GM21423 (cell line): ENCODE results near the gene LRRFIP1.
A peak's percentile ranks its signal among the peaks of the same experiment; 100 is the strongest.
"Not testable (repeated sequence)": the region's sequence is repeated elsewhere in the genome, so short reads cannot be mapped to it uniquely, and the experiment has no call there.

Experiments used
- ATAC-seq: cut with Tn5 transposase; IDR thresholded peaks from one replicate; pipeline ENCODE4 v1.9.1; 2021; ENCODE audit warnings: mild to moderate bottlenecking, moderate library complexity; ENCODE audit not compliant: unreplicated experiment

The LRRFIP1 gene

DNA sequence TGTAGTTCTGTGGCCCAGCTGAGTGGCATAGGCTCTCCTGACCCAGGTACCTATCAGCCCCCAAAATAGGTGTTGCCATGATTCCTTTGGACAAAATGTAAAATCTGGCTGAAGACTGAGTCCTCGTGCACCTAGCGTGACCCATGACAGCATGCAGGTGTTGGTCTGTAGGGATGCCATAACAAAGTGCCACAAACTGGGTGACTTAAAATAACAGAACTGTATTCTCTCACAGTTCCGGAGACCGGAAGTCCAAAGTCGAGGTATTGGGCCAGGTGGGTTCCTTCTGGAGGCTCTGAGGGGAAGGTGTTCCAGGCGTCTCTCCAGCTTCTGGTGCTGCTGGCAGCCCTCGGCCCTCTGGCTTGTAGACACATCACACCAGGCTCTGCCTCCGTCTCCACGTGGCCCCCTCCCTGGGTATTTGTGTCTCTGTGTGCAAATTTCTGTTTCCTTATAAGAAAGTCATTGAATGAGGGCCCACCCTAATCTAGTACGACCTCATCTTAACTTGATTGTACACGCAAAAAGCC lies 34.5 kb downstream of the LRRFIP1 start:
- ATAC-seq, result no peak

GRCh38 chr2:237662671-237663093 lies 35.3 kb downstream of the LRRFIP1 start:
- ATAC-seq, result no peak

GRCh38 chr2:237663517-237664110 lies 36.2 kb downstream of the LRRFIP1 start:
- no peak for ATAC-seq

DNA sequence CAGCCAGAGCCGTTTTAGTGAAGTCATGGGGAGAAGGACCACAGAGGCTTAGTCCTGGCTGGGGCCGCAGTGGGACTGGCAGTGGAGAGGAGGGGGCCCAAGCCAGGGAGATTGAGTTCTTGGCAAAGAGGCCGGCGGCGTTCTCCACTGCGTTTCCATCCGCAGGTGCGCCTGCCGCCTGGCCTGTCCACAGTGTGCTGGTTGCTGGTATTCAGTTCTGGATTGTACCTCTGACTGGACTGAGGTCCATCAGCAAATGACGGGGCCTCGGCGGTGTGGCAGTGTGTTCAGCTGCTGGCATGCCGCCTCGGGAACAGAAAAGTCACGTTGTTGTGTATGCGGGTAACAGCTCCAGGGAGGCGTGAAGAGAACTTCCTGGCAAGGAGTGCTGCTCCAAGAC lies 36.8 kb downstream of the LRRFIP1 start:
- no peak for ATAC-seq

DNA sequence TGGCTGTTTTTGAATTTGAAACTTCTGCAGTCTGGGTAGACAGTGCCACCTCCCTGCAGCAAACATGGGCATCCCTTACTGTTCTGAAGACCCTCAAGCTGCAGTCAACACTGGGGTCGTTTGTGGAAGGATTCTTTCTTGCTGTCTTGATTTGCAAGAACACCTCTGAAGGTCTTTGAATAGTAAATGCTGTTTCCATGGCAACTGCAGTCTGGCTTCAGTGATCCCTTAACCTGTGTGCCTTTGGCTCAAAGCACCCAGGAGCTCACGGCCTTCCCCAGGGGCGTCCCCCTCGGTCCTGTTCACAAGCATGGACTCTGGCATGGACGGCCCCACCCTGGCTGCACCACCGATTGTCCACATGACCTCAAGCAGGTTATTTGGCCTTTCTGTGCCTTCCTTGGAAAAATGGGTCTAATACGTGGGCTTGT lies 38.3 kb downstream of the LRRFIP1 start:
- ATAC-seq, result no peak

- no peak for ATAC-seq
These were observed 39.2 kb downstream of the LRRFIP1 start for GRCh38 chr2:237666606-237667005.

- not testable (repeated sequence) for ATAC-seq
These were observed 39.7 kb downstream of the LRRFIP1 start for GRCh38 chr2:237667050-237667576.

GRCh38 chr2:237667893-237668292 lies 40.5 kb downstream of the LRRFIP1 start:
- no peak for ATAC-seq

DNA sequence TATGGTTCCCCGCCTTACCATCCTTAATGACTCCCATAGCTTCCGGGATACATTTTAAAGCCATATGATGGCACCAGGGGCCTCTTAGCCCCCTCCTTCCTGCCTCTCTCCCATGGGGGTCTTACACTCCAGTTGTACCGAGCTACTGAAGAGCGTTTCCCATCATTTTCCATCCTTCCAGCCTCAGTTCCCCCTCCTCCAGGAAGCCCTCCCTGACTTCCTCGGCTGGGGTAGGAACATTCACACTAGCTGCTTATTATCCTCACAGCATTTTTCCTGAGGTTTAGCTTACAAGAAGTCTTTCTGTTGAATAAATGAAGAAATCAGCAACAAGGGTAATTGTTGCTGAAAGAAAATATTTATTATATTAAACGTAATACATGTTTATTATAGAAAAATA lies 41.1 kb downstream of the LRRFIP1 start:
- ATAC-seq, result no peak

DNA sequence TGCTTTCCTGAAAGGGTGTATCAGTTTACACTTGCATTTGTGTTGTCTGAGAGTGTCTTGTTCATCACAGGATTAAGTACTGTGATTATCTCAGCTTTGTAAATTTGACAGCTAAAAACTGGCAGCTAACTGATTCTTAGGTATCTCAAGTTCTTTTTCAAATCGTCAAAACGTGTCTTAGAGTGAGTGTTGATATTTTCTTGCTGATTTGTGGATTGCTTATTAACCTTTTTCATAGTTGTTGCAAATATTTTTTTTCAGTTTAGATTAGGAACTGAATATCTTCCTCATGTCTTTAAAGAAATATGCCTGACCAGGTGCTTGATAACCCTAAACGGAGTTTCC lies 41.9 kb downstream of the LRRFIP1 start:
- no peak for ATAC-seq

- peak; percentile 55 for ATAC-seq
These were observed 42.4 kb downstream of the LRRFIP1 start for GRCh38 chr2:237669628-237670392.

DNA sequence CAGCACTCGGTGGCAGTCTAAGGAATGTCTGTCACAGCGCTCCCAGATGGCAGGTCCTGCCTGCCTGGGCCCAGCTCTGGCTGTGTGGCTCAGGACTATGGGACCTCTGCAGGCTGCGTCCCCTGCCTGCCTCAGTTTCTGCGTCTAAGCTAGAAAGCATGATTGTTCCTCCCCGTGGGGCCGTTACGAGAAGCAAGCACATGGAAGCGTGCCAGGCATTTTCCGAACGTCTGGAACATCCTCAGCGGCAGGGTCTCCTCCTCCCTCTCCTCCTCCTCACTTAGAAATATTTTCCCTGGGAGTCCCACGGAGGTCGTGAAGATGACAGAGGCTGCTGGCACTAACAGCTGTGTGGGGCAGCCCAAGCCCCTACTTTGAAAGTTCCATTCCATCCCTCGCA lies 43.3 kb downstream of the LRRFIP1 start:
- ATAC-seq, result no peak

- no peak for ATAC-seq
These were observed 44.2 kb downstream of the LRRFIP1 start for GRCh38 chr2:237671466-237672138.

- ATAC-seq, result no peak
These were observed 45.3 kb downstream of the LRRFIP1 start for GRCh38 chr2:237672731-237673129.

GRCh38 chr2:237673130-237674001 lies 46.0 kb downstream of the LRRFIP1 start:
- peak; percentile 28 for ATAC-seq

DNA sequence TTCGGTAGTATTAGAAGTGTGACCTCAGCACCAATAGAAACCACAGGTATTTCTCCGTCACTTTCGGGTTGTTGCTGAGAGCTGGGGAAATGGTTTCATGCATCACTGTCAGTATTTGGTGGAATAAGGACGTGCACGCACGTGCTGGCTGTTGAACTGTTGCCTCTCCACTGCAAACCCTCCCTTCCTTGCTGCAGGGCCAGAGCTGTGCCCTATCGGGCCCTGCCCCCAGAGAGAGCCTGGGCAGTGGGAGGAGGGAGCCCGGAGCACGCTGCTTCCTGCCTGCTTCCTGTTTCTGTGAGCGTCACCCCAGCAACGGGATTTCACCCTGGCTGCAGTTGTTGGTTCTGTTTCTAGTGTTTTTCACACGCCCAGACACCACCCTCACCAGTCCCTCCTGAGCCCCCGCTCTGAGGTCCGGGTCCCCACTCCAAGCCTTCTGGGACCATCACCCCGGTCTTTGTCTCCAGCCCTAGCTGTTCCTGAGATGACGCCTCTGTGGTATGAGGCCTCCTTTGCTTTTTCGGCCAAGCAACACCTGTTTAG lies 47.4 kb downstream of the LRRFIP1 start:
- ATAC-seq, result peak; percentile 84

GRCh38 chr2:237675316-237675715 lies 47.9 kb downstream of the LRRFIP1 start:
- ATAC-seq, result no peak

DNA sequence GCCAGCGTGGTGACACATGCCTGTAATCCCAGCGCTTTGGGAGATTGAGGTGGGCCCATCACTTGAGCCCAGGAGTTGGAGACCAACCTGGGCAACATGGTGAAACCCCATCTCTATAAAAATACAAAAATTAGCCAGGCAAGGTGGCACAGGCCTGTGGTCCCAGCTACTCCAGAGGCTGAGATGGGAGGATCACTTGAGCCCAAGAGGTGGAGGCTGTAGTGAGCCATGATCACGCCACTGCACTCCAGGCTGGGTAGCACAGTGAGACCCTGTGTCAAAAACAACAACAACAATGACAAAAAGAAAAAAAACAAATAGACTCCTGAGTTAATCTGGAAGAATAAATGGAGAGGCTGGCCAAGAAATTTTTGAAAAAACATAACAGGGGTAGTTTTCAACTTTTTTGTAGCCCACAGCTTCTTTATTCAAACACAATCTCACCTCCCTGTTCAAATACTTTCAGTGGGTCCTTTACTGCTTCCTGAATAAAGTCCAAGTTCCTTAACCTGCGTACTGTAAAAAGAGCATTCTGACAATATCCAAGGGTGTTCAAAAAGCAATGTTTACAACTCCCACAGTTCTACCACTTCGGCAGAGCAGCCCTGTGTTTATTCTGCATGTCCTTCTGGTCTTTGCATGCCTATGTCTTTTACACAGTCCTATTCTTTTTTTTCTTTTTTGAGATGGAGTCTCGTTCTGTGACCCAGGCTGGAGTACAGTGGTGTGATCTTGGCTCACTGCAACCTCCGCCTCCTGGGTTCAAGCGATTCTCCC lies 53.5 kb downstream of the LRRFIP1 start:
- no peak for ATAC-seq

DNA sequence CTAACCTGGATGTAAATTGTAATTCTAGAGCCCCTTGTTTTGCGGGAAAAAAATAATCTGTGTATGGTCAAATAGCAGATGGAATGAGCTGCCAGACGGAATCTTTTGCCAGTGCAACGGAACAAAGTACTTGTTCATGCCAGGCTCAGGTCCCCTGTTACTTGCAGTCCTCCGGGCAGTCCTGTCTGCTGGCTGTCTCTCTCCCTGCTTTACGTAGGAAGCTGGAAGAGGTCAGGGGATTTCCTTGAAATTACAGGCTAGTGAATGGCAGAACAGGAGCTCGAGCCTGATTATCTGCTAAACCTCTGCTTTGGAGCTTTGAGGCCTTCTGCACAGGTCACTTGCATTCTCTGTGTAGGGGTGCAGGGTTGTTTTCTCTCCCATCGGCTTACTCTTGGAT lies 54.8 kb downstream of the LRRFIP1 start:
- no peak for ATAC-seq
